ENCODE measurements around the gene APOBEC3H.
"Not testable (repeated sequence)": the region's sequence is repeated elsewhere in the genome, so short reads cannot be mapped to it uniquely, and the experiment has no call there.

The APOBEC3H gene

DNA sequence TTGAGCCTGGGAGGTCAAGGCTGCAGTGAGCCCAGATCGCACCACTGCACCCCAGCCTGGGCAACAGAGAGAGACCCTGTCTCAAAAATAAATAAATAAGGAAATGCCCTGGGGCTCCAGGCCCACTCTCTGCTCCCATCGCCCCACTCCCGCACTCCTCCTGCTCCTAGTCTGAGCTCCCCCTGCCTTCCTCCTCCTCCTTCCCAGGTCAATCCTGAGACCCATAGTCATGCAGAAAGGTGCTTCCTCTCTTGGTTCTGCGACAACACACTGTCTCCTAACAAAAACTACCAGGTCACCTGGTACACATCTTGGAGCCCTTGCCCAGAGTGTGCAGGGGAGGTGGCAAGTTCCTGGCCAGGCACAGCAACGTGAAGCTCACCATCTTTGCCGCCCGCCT is 26.9 kb upstream of the APOBEC3H start:
- TF ChIP-seq, protein P1, sequence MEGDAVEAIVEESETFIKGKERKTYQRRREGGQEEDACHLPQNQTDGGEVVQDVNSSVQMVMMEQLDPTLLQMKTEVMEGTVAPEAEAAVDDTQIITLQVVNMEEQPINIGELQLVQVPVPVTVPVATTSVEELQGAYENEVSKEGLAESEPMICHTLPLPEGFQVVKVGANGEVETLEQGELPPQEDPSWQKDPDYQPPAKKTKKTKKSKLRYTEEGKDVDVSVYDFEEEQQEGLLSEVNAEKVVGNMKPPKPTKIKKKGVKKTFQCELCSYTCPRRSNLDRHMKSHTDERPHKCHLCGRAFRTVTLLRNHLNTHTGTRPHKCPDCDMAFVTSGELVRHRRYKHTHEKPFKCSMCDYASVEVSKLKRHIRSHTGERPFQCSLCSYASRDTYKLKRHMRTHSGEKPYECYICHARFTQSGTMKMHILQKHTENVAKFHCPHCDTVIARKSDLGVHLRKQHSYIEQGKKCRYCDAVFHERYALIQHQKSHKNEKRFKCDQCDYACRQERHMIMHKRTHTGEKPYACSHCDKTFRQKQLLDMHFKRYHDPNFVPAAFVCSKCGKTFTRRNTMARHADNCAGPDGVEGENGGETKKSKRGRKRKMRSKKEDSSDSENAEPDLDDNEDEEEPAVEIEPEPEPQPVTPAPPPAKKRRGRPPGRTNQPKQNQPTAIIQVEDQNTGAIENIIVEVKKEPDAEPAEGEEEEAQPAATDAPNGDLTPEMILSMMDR (IDR thresholded peaks at IDR 0.05; ENCODE audit: low read length, missing control alignments): no peak
- DNase-seq (ENCODE audit: low read depth): no peak
- no peak overlapping the region for H3K4me3 ChIP-seq (replicated peaks; ENCODE audit: low read depth, low read length)

DNA sequence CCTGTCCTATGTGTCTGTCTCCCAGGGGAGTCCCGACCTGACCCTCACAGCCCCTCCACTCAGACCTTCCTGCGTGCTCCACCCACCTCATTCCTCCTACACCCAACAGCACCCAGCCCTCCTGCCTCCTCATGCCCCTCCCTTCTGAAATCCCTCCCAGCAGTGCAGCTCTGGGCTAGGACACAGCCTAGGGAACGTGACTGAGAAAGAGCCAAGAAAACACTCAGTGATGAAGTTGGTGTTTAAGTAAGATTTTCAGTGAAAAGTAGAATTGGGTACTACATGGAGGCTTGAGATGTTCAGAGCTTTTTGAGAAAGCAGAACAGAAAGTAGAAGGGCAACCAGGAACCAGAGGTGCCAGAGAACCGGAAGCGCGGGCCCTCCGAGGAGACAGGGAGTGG is 24.5 kb upstream of the APOBEC3H start:
- DNase-seq (ENCODE audit: low read depth); H3K4me3 ChIP-seq (replicated peaks; ENCODE audit: low read depth, low read length): not testable (repeated sequence)

DNA sequence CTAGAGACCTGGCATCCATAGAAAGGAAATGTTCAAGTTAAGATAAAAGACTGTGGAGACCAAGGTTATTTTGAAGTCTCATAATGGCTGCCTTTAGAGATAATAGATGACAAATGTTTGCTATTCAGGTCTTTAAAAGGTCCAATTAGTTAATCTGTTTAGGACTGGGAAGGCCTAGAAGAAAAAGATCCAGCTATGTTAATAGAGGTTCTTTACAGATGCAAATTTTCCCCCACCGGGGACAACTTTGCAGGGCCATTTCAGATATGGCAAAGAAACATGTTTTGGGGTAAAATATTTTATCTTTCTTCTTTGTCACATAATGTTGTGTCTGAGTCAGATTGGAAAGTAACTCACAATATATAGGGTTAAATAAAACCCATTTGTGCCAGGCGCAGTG is 23.1 kb upstream of the APOBEC3H start:
- TF ChIP-seq, protein P1 (IDR thresholded peaks at IDR 0.05; ENCODE audit: low read length, missing control alignments): no peak
- no peak overlapping the region for H3K4me3 ChIP-seq (replicated peaks; ENCODE audit: low read depth, low read length)
- no peak for DNase-seq (ENCODE audit: low read depth)

DNA sequence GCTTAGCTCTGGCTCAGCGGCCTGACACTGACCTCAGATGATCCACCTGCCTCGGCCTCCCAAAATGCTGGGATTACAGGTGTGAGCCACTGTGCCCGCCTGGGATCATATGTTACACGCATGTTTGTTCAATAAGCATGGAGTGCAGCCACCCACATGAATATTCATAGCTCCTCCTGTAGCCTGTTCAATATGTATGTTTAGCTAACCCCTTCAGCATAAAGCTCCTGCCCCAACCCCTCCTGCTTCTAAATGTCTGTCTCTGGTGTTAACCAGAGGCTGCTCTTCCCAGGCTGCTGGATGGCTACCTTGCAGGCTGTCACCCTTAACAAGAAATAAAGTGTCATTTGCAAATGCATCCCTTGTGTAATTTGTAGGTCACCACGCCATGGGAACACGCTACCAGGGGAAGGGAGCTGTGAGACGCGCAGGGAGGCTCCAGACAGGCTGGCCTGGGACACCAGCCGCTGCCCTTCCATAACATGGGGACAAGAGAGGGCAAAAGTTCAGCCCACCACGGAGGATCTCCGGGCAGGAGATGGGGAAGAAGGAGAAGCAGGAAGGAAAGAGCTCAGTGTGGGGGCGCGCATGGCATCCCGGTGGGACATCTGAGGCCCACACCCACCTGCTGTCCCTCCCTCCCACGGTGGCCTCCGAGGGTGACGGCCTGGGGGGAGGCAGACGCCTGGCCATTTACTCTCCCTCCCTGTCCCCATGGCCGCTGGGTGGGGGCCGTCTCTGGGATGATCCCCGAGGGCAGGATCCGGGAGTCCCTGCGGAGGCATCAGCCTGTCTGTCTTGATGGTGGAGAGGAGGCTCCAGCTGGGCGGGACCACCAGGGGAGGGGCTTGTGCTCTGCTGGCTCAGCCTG is 20.7 kb upstream of the APOBEC3H start:
- H3K4me3 ChIP-seq (replicated peaks; ENCODE audit: low read depth, low read length); DNase-seq (ENCODE audit: low read depth): not testable (repeated sequence)

DNA sequence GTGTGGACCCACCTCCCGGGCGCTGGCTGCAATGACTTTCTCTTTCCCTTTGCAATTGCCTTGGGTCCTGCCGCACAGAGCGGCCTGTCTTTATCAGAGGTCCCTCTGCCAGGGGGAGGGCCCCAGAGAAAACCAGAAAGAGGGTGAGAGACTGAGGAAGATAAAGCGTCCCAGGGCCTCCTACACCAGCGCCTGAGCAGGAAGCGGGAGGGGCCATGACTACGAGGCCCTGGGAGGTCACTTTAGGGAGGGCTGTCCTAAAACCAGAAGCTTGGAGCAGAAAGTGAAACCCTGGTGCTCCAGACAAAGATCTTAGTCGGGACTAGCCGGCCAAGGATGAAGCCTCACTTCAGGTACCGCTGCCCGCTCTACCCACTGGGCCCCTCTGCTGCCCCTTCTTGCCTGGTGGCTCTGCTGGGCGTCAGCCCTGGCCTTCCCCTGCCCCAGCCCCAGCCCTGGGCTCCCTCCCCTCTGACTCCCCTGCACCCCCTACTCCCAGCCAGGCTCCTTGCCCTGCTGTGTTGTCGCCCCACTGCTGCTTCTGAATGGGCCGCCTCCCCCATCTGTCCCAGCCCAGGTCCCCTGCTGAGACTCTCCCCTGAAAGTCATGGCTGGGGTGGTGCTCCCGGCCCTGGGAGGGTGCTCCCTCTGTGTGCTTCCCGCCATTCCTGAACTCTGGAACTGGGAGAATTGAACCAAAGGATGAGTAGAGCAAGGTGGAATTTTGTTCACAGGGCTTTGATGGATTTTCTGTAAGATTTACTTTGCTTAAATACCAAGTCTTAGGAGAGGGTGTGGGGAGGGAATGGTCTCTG is 19.8 kb upstream of the APOBEC3H start, which contains the start of gene APOBEC3G:
APOBEC3G (plus strand) TSS at position 250 of the 815 bp plus-strand sequence; CDS start at position 337, 87 bp downstream.
- peak; percentile 65 for DNase-seq (ENCODE audit: low read depth)
- H3K4me3 ChIP-seq (replicated peaks; ENCODE audit: low read depth, low read length): peak within 1 kb of the TSS; percentile 52

DNA sequence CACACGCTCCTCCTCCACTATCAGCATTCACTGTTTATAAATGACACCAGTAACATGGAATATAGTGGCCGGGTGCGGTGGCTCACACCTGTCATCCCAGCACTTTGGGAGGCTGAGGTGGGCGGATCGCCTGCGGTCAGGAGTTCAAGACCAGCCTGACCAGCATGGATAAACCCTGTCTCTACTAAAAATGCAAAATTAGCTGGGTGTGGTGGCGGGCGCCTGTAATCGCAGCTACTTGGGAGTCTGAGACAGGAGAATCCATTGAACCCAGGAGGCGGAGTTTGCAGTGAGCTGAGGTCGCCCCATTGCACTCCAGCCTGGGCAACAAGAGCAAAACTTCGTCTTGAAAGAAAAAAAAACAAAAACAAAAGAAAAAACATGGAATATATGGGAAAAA is 19.1 kb upstream of the APOBEC3H start:
- DNase-seq (ENCODE audit: low read depth): not testable (repeated sequence)
- peak overlapping the region; percentile 52 for H3K4me3 ChIP-seq (replicated peaks; ENCODE audit: low read depth, low read length)

DNA sequence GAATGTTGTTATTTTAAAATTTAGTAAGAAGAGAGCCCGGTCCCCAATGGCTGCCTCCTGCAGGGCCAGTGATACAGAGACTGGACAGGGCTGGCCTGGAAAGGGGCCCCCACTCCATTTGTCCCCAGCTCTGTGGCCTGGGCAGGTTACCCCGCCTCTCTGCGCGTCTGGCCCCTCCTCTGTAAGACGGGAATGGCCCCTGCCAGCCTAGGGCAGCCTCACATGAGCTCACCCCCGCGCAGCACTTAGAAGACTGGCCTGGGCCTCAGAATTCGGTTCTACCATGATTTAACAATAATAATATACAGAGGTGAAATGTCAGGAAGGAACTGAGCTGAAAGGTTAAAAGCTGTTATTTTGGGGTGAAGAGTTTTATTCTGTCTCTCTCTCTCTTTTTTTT is 18.7 kb upstream of the APOBEC3H start:
- no peak overlapping the region for H3K4me3 ChIP-seq (replicated peaks; ENCODE audit: low read depth, low read length)
- DNase-seq (ENCODE audit: low read depth): no peak
- TF ChIP-seq, protein P1 (IDR thresholded peaks at IDR 0.05; ENCODE audit: low read length, missing control alignments): no peak

DNA sequence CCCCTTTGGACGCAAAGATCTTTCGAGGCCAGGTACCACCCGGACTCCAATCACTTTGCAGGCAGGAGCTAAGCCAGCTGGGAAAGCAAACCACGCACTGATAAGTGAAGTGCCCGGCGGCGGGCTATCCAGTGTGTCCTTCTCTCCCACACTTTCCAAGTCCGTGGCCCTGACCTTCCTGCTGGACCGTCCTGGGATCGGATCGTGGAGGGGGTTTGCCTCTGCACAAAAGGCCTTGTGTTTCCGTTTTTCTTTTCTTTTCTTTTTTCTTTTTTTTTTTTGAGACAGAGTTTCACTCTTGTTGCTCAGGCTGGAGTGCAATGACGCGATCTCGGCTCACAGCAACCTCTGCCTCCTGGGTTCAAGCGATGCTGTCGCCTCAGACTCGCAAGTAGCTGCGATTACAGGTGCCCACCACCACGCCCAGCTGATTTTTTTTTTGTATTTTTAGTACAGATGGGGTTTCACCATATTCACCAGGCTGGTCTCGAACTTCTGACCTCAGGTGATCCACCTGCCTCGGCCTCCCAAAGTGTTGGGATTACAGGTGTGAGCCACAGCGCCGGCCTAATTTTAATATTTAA is 17.9 kb upstream of the APOBEC3H start:
- H3K4me3 ChIP-seq (replicated peaks; ENCODE audit: low read depth, low read length); DNase-seq (ENCODE audit: low read depth): not testable (repeated sequence)

DNA sequence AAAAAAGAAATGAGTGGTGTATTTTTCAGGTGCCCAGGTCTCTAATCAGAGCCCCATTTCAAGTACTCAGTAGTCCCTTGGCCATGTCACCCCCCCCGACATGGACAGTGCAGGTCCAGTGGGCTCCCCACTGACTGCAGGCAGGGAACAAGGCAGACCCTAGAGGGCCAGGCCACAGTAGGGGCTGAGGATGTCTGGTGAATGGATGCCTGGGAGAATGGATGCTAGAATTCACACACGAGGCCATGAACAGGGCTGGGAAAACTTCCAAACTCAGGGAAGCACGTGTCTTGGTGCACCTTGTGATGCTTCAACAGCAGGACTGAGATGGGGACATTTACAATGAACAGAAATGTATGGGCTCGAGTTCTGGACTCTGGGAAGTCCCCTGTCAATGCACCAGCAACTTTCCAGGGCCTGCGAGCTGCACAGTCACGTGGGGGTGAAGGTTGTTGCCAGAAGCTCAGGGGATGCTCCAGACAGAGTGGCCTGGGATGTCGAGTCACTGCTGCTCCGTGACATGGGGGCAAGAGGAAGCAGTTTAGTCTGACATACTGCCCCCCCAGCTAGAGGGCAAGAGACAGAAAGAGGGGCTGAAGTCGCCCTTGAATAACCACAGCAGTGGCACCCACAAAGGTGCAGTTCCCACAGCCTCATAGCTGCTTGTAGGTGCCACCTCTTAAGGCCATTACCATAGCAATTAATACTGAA is 16.8 kb upstream of the APOBEC3H start:
- DNase-seq (ENCODE audit: low read depth): no peak
- TF ChIP-seq, protein P1 (IDR thresholded peaks at IDR 0.05; ENCODE audit: low read length, missing control alignments): no peak
- H3K4me3 ChIP-seq (replicated peaks; ENCODE audit: low read depth, low read length): no peak overlapping the region

All from fibroblast of pulmonary artery (primary cell).